Measurements from ENCODE around the gene TMEM174. TPM values are rescaled to one million over a fixed set of nuclear protein-coding genes. Genes with fewer than 3 reads are reported as not detected.
A peak's percentile ranks its signal among the peaks of the same experiment; 100 is the strongest.

TMEM174 gene
- total RNA-seq, 2 experiments from 2014 or later: not detected

DNA sequence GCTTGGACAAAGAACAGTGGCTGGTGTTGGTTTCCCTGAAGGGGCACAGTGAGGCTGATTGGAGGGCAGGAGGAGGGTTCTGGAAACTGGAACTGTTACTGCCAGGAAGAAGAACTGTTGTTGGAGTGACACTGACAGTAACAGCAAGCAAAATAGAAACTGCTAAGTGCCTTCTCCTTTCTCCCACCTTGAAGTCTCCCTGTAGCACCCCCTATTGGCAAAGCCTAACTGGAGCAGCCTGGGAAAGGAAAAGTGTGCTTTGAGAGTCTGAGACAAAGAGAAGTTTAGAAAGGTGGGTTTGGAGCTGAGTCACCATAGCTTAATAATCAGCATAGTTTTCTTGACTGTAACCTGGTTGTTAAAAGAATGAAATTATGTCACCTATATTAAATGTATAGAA, 2.5 kb upstream of the TMEM174 start:
- CTCF ChIA-PET: interaction anchor here (0.8 to 2.9 kb wide), 12 partner anchors 10 to 214 kb away, joined by 3 to 15 read pairs (median 4); partner anchors contain the start of gene FCHO2
- H3K27me3 Mint-ChIP-seq: peaks cover 82% of the 10 kb centered on the region
- peak; percentile 49 for ATAC-seq
- no peaks in the 10 kb centered on the region for H3K9me3 Mint-ChIP-seq
- H3K4me3 Mint-ChIP-seq: no peak overlapping the region
- POLR2A ChIA-PET: interaction anchor here (0.6 kb wide), 1 partner anchor 23 kb away, joined by 3 read pairs; no protein-coding TSS in a partner anchor
- no peaks in the 10 kb centered on the region for H3K36me3 Mint-ChIP-seq (ENCODE audit: low read depth)
- H3K27ac Mint-ChIP-seq: no peak overlapping the region
- peak; percentile 42 for DNase-seq
- TF ChIP-seq, protein P1, sequence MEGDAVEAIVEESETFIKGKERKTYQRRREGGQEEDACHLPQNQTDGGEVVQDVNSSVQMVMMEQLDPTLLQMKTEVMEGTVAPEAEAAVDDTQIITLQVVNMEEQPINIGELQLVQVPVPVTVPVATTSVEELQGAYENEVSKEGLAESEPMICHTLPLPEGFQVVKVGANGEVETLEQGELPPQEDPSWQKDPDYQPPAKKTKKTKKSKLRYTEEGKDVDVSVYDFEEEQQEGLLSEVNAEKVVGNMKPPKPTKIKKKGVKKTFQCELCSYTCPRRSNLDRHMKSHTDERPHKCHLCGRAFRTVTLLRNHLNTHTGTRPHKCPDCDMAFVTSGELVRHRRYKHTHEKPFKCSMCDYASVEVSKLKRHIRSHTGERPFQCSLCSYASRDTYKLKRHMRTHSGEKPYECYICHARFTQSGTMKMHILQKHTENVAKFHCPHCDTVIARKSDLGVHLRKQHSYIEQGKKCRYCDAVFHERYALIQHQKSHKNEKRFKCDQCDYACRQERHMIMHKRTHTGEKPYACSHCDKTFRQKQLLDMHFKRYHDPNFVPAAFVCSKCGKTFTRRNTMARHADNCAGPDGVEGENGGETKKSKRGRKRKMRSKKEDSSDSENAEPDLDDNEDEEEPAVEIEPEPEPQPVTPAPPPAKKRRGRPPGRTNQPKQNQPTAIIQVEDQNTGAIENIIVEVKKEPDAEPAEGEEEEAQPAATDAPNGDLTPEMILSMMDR (IDR thresholded peaks at IDR 0.05): peak; percentile 39
- no peaks in the 10 kb centered on the region for H3K4me1 Mint-ChIP-seq (ENCODE audit: low read depth)
- intact Hi-C loops (cut with micrococcal nuclease): no loop called here

GRCh38 chr5:73171495-73171894, 1.5 kb upstream of the TMEM174 start:
- Mint-ChIP-seq H3K36me3 (ENCODE audit: low read depth) (no peaks in the 10 kb centered on the region), H3K4me1 (ENCODE audit: low read depth) (no peaks in the 10 kb centered on the region)
- POLR2A ChIA-PET: no interaction called here

GRCh38 chr5:73174100-73174815, 1.3 kb downstream of the TMEM174 start:
- POLR2A ChIA-PET: no interaction called here
- no peak for ATAC-seq
- Mint-ChIP-seq H3K27me3 (peaks cover 75% of the 10 kb centered on the region), H3K4me1 (ENCODE audit: low read depth) (no peaks in the 10 kb centered on the region), H3K36me3 (ENCODE audit: low read depth) (no peaks in the 10 kb centered on the region), H3K4me3 (no peak overlapping the region), H3K27ac (no peak overlapping the region), H3K9me3 (no peaks in the 10 kb centered on the region)
- DNase-seq: no peak
- TF ChIP-seq, protein P1 (IDR thresholded peaks at IDR 0.05): no peak
- intact Hi-C loops (cut with micrococcal nuclease): no loop called here
- CTCF ChIA-PET: no interaction called here

More at GRCh38 chr5:73171495-73171894, 1.5 kb upstream of the TMEM174 start:
- DNase-seq (no peak), ATAC-seq (no peak)
- TF ChIP-seq, protein P1 (IDR thresholded peaks at IDR 0.05): no peak
- CTCF ChIA-PET: interaction anchor here (0.8 to 2.9 kb wide), 10 partner anchors 11 to 215 kb away, joined by 3 to 15 read pairs (median 6); partner anchors contain the start of gene FCHO2
- intact Hi-C loops (cut with micrococcal nuclease): no loop called here
- Mint-ChIP-seq H3K4me3 (no peak overlapping the region), H3K27ac (no peak overlapping the region), H3K9me3 (no peaks in the 10 kb centered on the region), H3K27me3 (peaks cover 79% of the 10 kb centered on the region)

- Mint-ChIP-seq H3K4me3 (no peak overlapping the region), H3K9me3 (no peaks in the 10 kb centered on the region), H3K27ac (no peak overlapping the region), H3K36me3 (ENCODE audit: low read depth) (no peaks in the 10 kb centered on the region), H3K4me1 (ENCODE audit: low read depth) (no peaks in the 10 kb centered on the region), H3K27me3 (peaks cover 75% of the 10 kb centered on the region)
- no peak for ATAC-seq
- TF ChIP-seq, protein P1 (IDR thresholded peaks at IDR 0.05): no peak
- intact Hi-C loops (cut with micrococcal nuclease): no loop called here
- DNase-seq: no peak
- CTCF ChIA-PET: no interaction called here
- POLR2A ChIA-PET: no interaction called here
Observed at GRCh38 chr5:73176250-73176649, 3.3 kb downstream of the TMEM174 start.

GRCh38 chr5:73178265-73178664, 5.3 kb downstream of the TMEM174 start:
- peaks cover 1% of the 10 kb centered on the region for H3K36me3 Mint-ChIP-seq (ENCODE audit: low read depth)
- no peaks in the 10 kb centered on the region for H3K4me1 Mint-ChIP-seq (ENCODE audit: low read depth)
- ChIA-PET POLR2A (interaction anchor here (0.6 kb wide), 1 partner anchor 307 kb away, joined by 3 read pairs; no protein-coding TSS in a partner anchor), CTCF (interaction anchor here (1.3 to 1.5 kb wide), 4 partner anchors 9 to 273 kb away, joined by 4 to 5 read pairs (median 5); no protein-coding TSS in a partner anchor)
- TF ChIP-seq, protein P1 (IDR thresholded peaks at IDR 0.05): no peak
- intact Hi-C loops (cut with micrococcal nuclease): no loop called here
- no peak overlapping the region for H3K27ac Mint-ChIP-seq
- H3K4me3 Mint-ChIP-seq: no peak overlapping the region
- DNase-seq (no peak), ATAC-seq (no peak)
- H3K9me3 Mint-ChIP-seq: no peaks in the 10 kb centered on the region
- peaks cover 64% of the 10 kb centered on the region for H3K27me3 Mint-ChIP-seq

Measured in activated CD8-positive, alpha-beta T cell treated with anti-CD3 and anti-CD28 coated beads for 36 hours (primary cell).